B cell (primary cell): Measurements from ENCODE around the gene PLCB4. TPM values are rescaled to one million over a fixed set of nuclear protein-coding genes. Genes with fewer than 3 reads are reported as not detected.

Experiments used
- ATAC-seq: fragments of 200-7000 bp; cut with Tn5 transposase; one replicate; pipeline ENCODE4 v1.10.0; 2021; ENCODE audit warnings: low read depth, mild to moderate bottlenecking, moderate number of reproducible peaks, moderate library complexity
- CTCF ChIA-PET: fragments of 350-600 bp; sonication (Branson Sonifier 250); formaldehyde crosslinking; loops from one replicate; lab custom pipeline; 2021; ENCODE audit warnings: antibody characterized with exemption, inconsistent platforms; lab: Charles Lee
- POLR2A ChIA-PET: fragments of 350-600 bp; sonication (Branson Sonifier 250); formaldehyde crosslinking; loops from one replicate; lab custom pipeline; 2021; ENCODE audit warnings: antibody characterized with exemption; lab: Charles Lee
- DNase-seq: peaks from one replicate; pipeline ENCODE4 v3.0.0; 2013
- H2AFZ ChIP-seq: 2 replicates; pipeline ENCODE4 v1.6.1; 2012; ENCODE audit warnings: mild to moderate bottlenecking, low read depth, low read length; ENCODE audit not compliant: insufficient read depth, poor library complexity, severe bottlenecking
- H3K27ac ChIP-seq, 2 donors: 1 replicate in 1 of 2; 2 replicates in 1 of 2; pipeline ENCODE4 v1.5.1; 2012 to 2013; ENCODE audit warnings: low read length in 2 of 2, mild to moderate bottlenecking in 2 of 2, moderate library complexity in 1 of 2
- H3K27me3 ChIP-seq, 4 experiments: fragments of 200-600 bp in 1 of 4; sonication (generic) in 1 of 4; replicated peaks in 1 of 4; 1 replicate in 2 of 4; 2 replicates in 2 of 4; pipeline versions ENCODE4 v1.6.1 to v1.7.0; 2013 to 2016; ENCODE audit warnings: low read length in 3 of 4, mild to moderate bottlenecking in 2 of 4, mixed read lengths in 1 of 4, moderate library complexity in 1 of 4; ENCODE audit not compliant: insufficient read depth in 4 of 4, control insufficient read depth in 3 of 4; ENCODE audit errors: control extremely low read depth in 1 of 4
- H3K36me3 ChIP-seq, 2 experiments: replicated peaks in 1 of 2; 1 replicate in 1 of 2; 2 replicates in 1 of 2; pipeline versions ENCODE4 v1.6.1 to v1.7.1; 2013; ENCODE audit warnings: low read length in 1 of 2; ENCODE audit not compliant: insufficient read depth in 2 of 2, control insufficient read depth in 1 of 2; ENCODE audit errors: control extremely low read depth in 1 of 2, extremely low read depth in 1 of 2
- H3K4me1 ChIP-seq, 2 donors: fragments of 200-600 bp in 1 of 2; sonication (generic) in 1 of 2; 1 replicate in 1 of 2; 2 replicates in 1 of 2; pipeline versions ENCODE4 v1.5.1 to v1.6.1; 2013 to 2017; ENCODE audit warnings: low read length in 2 of 2; ENCODE audit not compliant: control insufficient read depth in 2 of 2, insufficient read depth in 2 of 2
- H3K4me2 ChIP-seq: replicated peaks from 2 replicates; pipeline ENCODE3; 2012; ENCODE audit warnings: mild to moderate bottlenecking, low read depth, low read length; ENCODE audit not compliant: poor library complexity, severe bottlenecking
- H3K4me3 ChIP-seq, 5 experiments: fragments of 200-600 bp in 1 of 5; sonication (generic) in 1 of 5; 1 replicate in 3 of 5; 2 replicates in 2 of 5; pipeline versions ENCODE4 v1.5.1 to v1.7.0; 2011 to 2016; ENCODE audit warnings: low read length in 4 of 5, mild to moderate bottlenecking in 4 of 5, low read depth in 2 of 5, control low read depth in 1 of 5, moderate library complexity in 1 of 5; ENCODE audit not compliant: insufficient read depth in 1 of 5; ENCODE audit errors: control extremely low read depth in 1 of 5, extremely low read depth in 1 of 5
- H3K79me2 ChIP-seq: fragments of 200-600 bp; sonication (generic); one replicate; pipeline ENCODE4 v1.6.0; 2016; ENCODE audit warnings: low read length; ENCODE audit not compliant: control insufficient read depth, insufficient read depth
- H3K9ac ChIP-seq: fragments of 200-600 bp; sonication (generic); 2 replicates; pipeline ENCODE4 v1.6.1; 2017; ENCODE audit warnings: mild to moderate bottlenecking, low read length, moderate library complexity
- H3K9me3 ChIP-seq, 3 donors: one replicate each; pipeline versions ENCODE4 v1.6.1 to v1.7.1; 2013; ENCODE audit warnings: low read length in 2 of 3; ENCODE audit not compliant: control insufficient read depth in 2 of 3, insufficient read depth in 1 of 3; ENCODE audit errors: control extremely low read depth in 1 of 3
- H4K20me1 ChIP-seq: 2 replicates; pipeline ENCODE4 v1.6.0; 2012; ENCODE audit warnings: mild to moderate bottlenecking, low read length; ENCODE audit not compliant: insufficient read depth, control insufficient read depth, poor library complexity, severe bottlenecking
- H3K27ac Mint-ChIP-seq: one replicate; pipeline ENCODE4 v1.8.0; 2021; ENCODE audit warnings: mixed read lengths
- H3K27me3 Mint-ChIP-seq: one replicate; pipeline ENCODE4 v1.8.0; 2021; ENCODE audit warnings: mixed read lengths
- H3K4me1 Mint-ChIP-seq: one replicate; pipeline ENCODE4 v1.8.0; 2021; ENCODE audit warnings: mixed read lengths
- H3K4me3 Mint-ChIP-seq: one replicate; pipeline ENCODE4 v1.8.0; 2021; ENCODE audit warnings: mixed read lengths
- H3K9me3 Mint-ChIP-seq: one replicate; pipeline ENCODE4 v1.8.0; 2022; ENCODE audit warnings: mixed read lengths; ENCODE audit not compliant: insufficient read depth
- EZH2 ChIP-seq: IDR thresholded peaks from 2 replicates; pipeline ENCODE4 v1.6.1; 2012; ENCODE audit warnings: borderline replicate concordance, low read depth, mild to moderate bottlenecking, moderate library complexity, low read length; ENCODE audit not compliant: insufficient read depth, poor library complexity, severe bottlenecking
- WGBS: methylation state at CpG from one replicate; pipeline ENCODE4 v1.1.5; 2013; ENCODE audit warnings: missing lambda C conversion rate; ENCODE audit not compliant: insufficient coverage; 5-methylcytosine and 5-hydroxymethylcytosine counted together
- intact Hi-C: fragments of 100-400 bp; cut with micrococcal nuclease; formaldehyde crosslinking; loops from one replicate; pipeline ENCODE4 v1.10.0; 2022
- polyA plus RNA-seq: library from polyadenylated mRNA; depleted of rRNA; stranded (reverse); fragments of >200 nt; gene quantifications from 2 replicates; pipeline ENCODE4 v1.2.3, GENCODE V29; 2012
- total RNA-seq, 2 donors: library from RNA; stranded (reverse); fragments of 120-200 nt in 1 of 2; gene quantifications; 1 replicate in 1 of 2; 2 replicates in 1 of 2; pipeline versions ENCODE4 v1.2.3 to v1.2.4, GENCODE V29; 2013 to 2022
- TF ChIP-seq, protein P1 (sequence below): fragments of 200-600 bp; IDR thresholded peaks from one replicate; pipeline ENCODE4 v1.8.0; 2022; ENCODE audit warnings: antibody characterized with exemption, mild to moderate bottlenecking

The PLCB4 gene
- total and polyA plus RNA-seq, 2 donors (not counting 1 experiment from before 2014, with no cell fraction given): not detected

- no peaks in the 10 kb centered on the region for H3K4me1 Mint-ChIP-seq
- WGBS: 11% methylated on average over 3 of the region's 3 CpGs
- Histone ChIP-seq H3K27me3 (no peaks in the 10 kb centered on the region), H3K4me1 (no peaks in the 10 kb centered on the region), H3K27ac (no peak overlapping the region), H2AFZ (no peak overlapping the region), H3K36me3 (no peaks in the 10 kb centered on the region), H3K4me2 (no peak overlapping the region), H3K9ac (no peak overlapping the region), H3K4me3 (no peak overlapping the region), H3K9me3 (no peaks in the 10 kb centered on the region), H4K20me1 (no peaks in the 10 kb centered on the region), H3K79me2 (no peaks in the 10 kb centered on the region)
- no peak for TF ChIP-seq EZH2
- TF ChIP-seq, protein P1, sequence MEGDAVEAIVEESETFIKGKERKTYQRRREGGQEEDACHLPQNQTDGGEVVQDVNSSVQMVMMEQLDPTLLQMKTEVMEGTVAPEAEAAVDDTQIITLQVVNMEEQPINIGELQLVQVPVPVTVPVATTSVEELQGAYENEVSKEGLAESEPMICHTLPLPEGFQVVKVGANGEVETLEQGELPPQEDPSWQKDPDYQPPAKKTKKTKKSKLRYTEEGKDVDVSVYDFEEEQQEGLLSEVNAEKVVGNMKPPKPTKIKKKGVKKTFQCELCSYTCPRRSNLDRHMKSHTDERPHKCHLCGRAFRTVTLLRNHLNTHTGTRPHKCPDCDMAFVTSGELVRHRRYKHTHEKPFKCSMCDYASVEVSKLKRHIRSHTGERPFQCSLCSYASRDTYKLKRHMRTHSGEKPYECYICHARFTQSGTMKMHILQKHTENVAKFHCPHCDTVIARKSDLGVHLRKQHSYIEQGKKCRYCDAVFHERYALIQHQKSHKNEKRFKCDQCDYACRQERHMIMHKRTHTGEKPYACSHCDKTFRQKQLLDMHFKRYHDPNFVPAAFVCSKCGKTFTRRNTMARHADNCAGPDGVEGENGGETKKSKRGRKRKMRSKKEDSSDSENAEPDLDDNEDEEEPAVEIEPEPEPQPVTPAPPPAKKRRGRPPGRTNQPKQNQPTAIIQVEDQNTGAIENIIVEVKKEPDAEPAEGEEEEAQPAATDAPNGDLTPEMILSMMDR: no peak
- ChIA-PET CTCF (no interaction called here), POLR2A (no interaction called here)
- intact Hi-C loops: no loop called here
- DNase-seq (no peak), ATAC-seq (no peak)
- no peak overlapping the region for H3K4me3 Mint-ChIP-seq
- peaks cover 1% of the 10 kb centered on the region for H3K9me3 Mint-ChIP-seq
- H3K27ac Mint-ChIP-seq: no peak overlapping the region
- no peaks in the 10 kb centered on the region for H3K27me3 Mint-ChIP-seq
These were observed 15.8 kb upstream of the PLCB4 start for GRCh38 chr20:9053108-9053507.

DNA sequence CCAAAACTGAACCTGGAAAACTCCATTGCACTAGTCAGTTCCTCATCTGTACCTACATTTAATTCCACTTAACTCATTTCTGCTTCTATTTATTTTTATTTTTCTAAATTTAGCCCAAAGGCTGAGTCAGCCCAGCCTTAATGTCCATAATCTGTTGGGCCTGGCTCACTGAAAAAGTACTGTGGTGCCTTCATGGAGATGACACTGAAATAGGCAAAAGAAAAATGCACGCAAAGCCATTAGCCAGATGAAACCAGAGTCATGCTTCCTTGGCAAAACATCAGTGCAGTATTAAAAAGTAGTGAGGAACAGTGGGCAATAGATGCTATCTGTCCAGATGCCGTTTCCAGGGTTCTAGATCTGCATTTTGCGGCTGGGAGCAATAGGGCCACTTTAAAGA is 14.7 kb upstream of the PLCB4 start:
- Mint-ChIP-seq H3K27ac (no peak overlapping the region), H3K4me1 (no peaks in the 10 kb centered on the region), H3K27me3 (no peaks in the 10 kb centered on the region), H3K4me3 (no peak overlapping the region), H3K9me3 (peaks cover 1% of the 10 kb centered on the region)
- TF ChIP-seq, protein P1: no peak
- no peak for TF ChIP-seq EZH2
- H3K4me2 ChIP-seq: no peak overlapping the region
- H3K27me3 ChIP-seq: no peaks in the 10 kb centered on the region
- no peak for ATAC-seq
- no peak overlapping the region for H3K27ac ChIP-seq
- CTCF ChIA-PET: interaction anchor here (0.5 kb wide), 1 partner anchor 34 kb away, joined by 3 read pairs; no protein-coding TSS in a partner anchor
- no peaks in the 10 kb centered on the region for H3K4me1 ChIP-seq
- WGBS: 80% methylated on average over 1 of the region's 3 CpGs
- H2AFZ ChIP-seq: no peak overlapping the region
- POLR2A ChIA-PET: no interaction called here
- no peak overlapping the region for H3K9ac ChIP-seq
- no peak for DNase-seq
- intact Hi-C loops: no loop called here
- no peaks in the 10 kb centered on the region for H4K20me1 ChIP-seq
- H3K79me2 ChIP-seq: no peaks in the 10 kb centered on the region
- H3K4me3 ChIP-seq: no peak overlapping the region
- H3K36me3 ChIP-seq: no peaks in the 10 kb centered on the region
- no peaks in the 10 kb centered on the region for H3K9me3 ChIP-seq
